ENCODE measurements around the gene KRT4.
"Not testable (repeated sequence)": the region's sequence is repeated elsewhere in the genome, so short reads cannot be mapped to it uniquely, and the experiment has no call there.

The KRT4 gene

GRCh38 chr12:52763036-52763659, 50.8 kb downstream of the KRT4 start:
- no peak overlapping the region for H3K4me3 ChIP-seq (ENCODE audit: low read depth, low read length)
- DNase-seq (ENCODE audit: low read depth, low spot score): no peak
- in situ Hi-C loops (cut with HindIII; ENCODE audit: low sequenced_read_pairs): no loop called here
- no peak for TF ChIP-seq CTCF (IDR thresholded peaks at IDR 0.05; ENCODE audit: low read depth, low read length)

DNA sequence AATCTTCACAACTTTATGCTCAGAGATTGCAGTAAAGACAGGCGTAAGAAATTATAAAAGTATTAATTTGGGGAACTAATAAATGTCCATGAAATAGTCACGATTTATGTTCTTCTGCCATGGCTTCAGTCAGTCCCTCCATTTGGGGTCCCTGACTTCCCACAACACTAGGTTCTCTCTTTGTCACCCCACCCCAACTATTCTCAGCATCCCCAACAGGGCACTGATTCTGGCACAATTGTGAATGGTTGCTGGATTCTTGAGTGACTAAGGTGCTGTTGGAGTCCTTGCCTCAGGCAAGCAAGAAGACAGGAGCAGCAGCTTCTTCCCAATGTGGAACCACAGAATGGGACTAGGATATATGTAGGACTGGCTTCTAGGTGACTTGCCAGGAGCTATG, 52.1 kb downstream of the KRT4 start:
- in situ Hi-C loops (cut with HindIII; ENCODE audit: low sequenced_read_pairs): no loop called here

GRCh38 chr12:52761218-52761617, 52.7 kb downstream of the KRT4 start:
- in situ Hi-C loops (cut with HindIII; ENCODE audit: low sequenced_read_pairs); H3K4me3 ChIP-seq (ENCODE audit: low read depth, low read length); DNase-seq (ENCODE audit: low read depth, low spot score): not testable (repeated sequence)

More for the DNA sequence above, 52.1 kb downstream of the KRT4 start:
- no peak for TF ChIP-seq CTCF (IDR thresholded peaks at IDR 0.05; ENCODE audit: low read depth, low read length)
- no peak overlapping the region for H3K4me3 ChIP-seq (ENCODE audit: low read depth, low read length)
- DNase-seq (ENCODE audit: low read depth, low spot score): no peak

- in situ Hi-C loops (cut with HindIII; ENCODE audit: low sequenced_read_pairs): no loop called here
- H3K4me3 ChIP-seq (ENCODE audit: low read depth, low read length): no peak overlapping the region
- no peak for TF ChIP-seq CTCF (IDR thresholded peaks at IDR 0.05; ENCODE audit: low read depth, low read length)
- DNase-seq (ENCODE audit: low read depth, low spot score): no peak
Observed at GRCh38 chr12:52760623-52761022, 53.3 kb downstream of the KRT4 start.

DNA sequence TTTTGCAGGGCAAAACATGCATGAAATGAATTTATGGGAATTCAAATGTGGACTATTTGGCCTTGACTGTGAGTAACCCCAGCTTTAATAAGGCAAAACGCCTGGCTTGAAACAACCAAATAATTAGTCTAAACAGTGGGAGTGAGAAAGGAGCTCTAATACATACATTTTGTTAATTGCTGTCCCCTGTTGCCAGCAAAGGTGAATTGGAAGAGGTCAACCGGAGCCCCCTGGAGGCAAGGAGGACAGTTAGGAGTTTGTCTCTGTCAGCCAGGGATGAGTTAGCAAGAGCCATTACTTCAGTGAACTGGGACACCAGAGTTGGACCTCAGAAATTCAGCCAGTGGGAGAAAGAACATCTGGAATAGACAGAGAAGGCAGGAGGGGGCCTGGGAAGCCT, 54.2 kb downstream of the KRT4 start:
- no peak overlapping the region for H3K4me3 ChIP-seq (ENCODE audit: low read depth, low read length)
- in situ Hi-C loops (cut with HindIII; ENCODE audit: low sequenced_read_pairs): no loop called here
- no peak for DNase-seq (ENCODE audit: low read depth, low spot score)
- no peak for TF ChIP-seq CTCF (IDR thresholded peaks at IDR 0.05; ENCODE audit: low read depth, low read length)

DNA sequence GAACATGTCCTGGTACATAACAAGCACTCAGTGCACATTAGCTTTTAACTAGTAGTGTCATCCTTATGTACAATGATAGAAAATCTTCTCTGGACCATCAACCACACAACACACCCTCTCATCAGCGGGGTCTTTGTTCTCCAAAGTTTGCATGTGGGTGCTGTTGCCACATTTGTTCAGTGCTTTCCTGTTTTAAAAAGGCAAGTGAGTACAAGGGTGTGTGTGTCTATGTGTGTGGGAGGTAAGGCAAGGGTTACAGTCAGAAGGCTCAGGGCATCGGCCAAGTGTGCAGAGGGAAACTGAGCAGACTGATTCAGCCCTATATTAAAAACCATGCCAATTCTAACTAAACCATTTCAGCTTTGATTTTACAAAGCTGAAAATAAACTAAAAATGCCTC, 54.7 kb downstream of the KRT4 start:
- DNase-seq (ENCODE audit: low read depth, low spot score): no peak
- no peak for TF ChIP-seq CTCF (IDR thresholded peaks at IDR 0.05; ENCODE audit: low read depth, low read length)
- in situ Hi-C loops (cut with HindIII; ENCODE audit: low sequenced_read_pairs): no loop called here
- H3K4me3 ChIP-seq (ENCODE audit: low read depth, low read length): no peak overlapping the region

- TF ChIP-seq CTCF (IDR thresholded peaks at IDR 0.05; ENCODE audit: low read depth, low read length): no peak
- in situ Hi-C loops (cut with HindIII; ENCODE audit: low sequenced_read_pairs): no loop called here
- DNase-seq (ENCODE audit: low read depth, low spot score): no peak
Observed at GRCh38 chr12:52757449-52758176, 56.3 kb downstream of the KRT4 start.

More at GRCh38 chr12:52757449-52758176, 56.3 kb downstream of the KRT4 start:
- no peak overlapping the region for H3K4me3 ChIP-seq (ENCODE audit: low read depth, low read length)
